ENCODE results near the gene GSTK1.

GRCh38 chr7:143300959-143301935 is 38.0 kb downstream of the GSTK1 start:
- no peak for TF ChIP-seq EZH2 (IDR thresholded peaks at IDR 0.05)
- no peak for TF ChIP-seq POLR2AphosphoS5 (IDR thresholded peaks at IDR 0.05; ENCODE audit: borderline replicate concordance, low read depth, low read length)

Measured in SK-N-MC (cell line).